ENCODE data around the gene CC2D1A.

GRCh38 chr19:13975870-13976269, 69.9 kb downstream of the CC2D1A start:
- TF ChIP-seq ZNF274 (IDR thresholded peaks at IDR 0.05; ENCODE audit: low read depth, low read length) (no peak), SUZ12 (IDR thresholded peaks at IDR 0.05; ENCODE audit: extremely low read depth, insufficient read depth, insufficient read length) (no peak)

Data from NT2/D1 (cell line).